ENCODE measurements around the gene NRM. TPM values are rescaled to one million over a fixed set of nuclear protein-coding genes. Genes with fewer than 3 reads are reported as not detected.

NRM gene
- total RNA-seq, 2 donors from 2014 or later, result 11.7 to 24.2 TPM

GRCh38 chr6:30714263-30714662 is 23.5 kb upstream of the NRM start:
- no peaks in the 10 kb centered on the region for H3K9me3 Mint-ChIP-seq
- peaks cover 30% of the 10 kb centered on the region for H3K36me3 Mint-ChIP-seq
- ATAC-seq (no peak), DNase-seq (ENCODE audit: low spot score) (no peak)
- peaks cover 52 to 53% of the 10 kb centered on the region in 2 donors for H3K4me1 Mint-ChIP-seq (ENCODE audit: low read depth in 2 of 2)
- no peaks in the 10 kb centered on the region for H3K27me3 Mint-ChIP-seq
- peak overlapping the region; percentile 98 to 100 for H3K27ac Mint-ChIP-seq
- H3K4me3 Mint-ChIP-seq, result no peak overlapping the region

DNA sequence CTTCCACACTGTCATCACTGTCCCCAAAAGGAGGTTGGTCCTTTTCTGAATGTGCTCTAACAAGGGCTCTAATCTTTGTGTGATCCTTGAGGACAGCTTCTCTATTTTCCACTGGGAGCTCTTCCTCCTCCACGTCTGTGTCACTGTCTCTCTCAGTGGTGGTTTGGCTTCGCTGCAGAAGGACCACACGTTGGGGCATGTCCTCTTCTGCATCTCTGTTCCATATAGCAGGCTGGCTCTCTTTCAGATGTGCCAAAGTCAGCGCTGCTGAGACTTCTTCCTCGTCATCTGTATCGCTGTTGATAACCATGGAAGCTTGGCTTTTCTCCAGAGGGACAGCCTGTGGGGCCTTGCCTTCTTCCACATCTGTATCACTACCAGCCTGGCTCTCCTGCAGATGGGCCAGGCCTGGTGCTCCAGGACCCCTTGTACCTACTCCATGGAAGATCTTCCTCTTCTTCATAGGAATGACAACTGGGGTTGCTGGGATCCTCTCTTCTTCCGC is 21.7 kb upstream of the NRM start:
- ATAC-seq (no peak), DNase-seq (ENCODE audit: low spot score) (no peak)
- Mint-ChIP-seq H3K36me3 (peaks cover 37% of the 10 kb centered on the region), H3K9me3 (no peaks in the 10 kb centered on the region), H3K27me3 (no peaks in the 10 kb centered on the region), H3K4me3 (peak overlapping the region; percentile 64), H3K27ac (peak overlapping the region; percentile 72 to 84), H3K4me1 (ENCODE audit: low read depth in 2 of 2) (peaks cover 46 to 47% of the 10 kb centered on the region in 2 donors)

- peaks cover 41% of the 10 kb centered on the region for H3K36me3 Mint-ChIP-seq
- ATAC-seq, result peak; percentile 78 to 79
Observed at GRCh38 chr6:30711758-30712380, 21.1 kb upstream of the NRM start.

DNA sequence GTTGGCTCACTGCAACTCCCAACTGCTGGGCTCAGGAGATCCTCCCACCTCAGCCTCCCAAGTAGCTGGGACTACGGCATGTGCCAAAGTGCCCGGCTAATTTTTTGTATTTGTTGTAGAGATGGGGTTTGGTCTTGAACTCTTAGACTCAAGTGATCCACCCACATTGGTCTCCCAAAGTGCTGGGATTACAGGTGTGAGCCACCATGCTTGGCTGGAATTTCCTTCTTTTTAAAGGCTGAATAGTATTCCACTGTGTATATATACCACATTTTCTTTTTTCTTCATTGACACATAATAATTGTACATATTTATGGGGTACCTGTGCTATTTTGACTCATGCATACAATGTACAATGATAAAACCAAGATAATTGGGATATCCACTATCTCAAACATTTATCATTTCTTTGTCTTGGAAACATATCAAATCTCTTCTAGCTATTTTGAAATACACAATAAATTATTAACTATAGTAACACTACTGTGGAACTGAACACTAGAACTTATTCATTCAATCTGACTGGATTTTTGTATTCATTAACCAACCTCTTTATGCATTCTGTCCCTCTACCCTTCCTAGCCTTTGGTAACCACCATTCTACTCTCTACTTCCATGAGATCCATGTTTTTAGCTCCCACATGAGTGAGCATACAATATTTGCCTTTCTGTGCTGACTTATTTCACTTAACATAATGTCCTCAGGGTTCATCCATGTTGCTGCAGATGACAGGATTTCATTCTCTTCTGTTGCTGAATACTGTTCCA is 18.5 kb upstream of the NRM start:
- no peaks in the 10 kb centered on the region for H3K9me3 Mint-ChIP-seq
- H3K4me3 Mint-ChIP-seq, result no peak overlapping the region
- peaks cover 22 to 28% of the 10 kb centered on the region in 2 donors for H3K4me1 Mint-ChIP-seq (ENCODE audit: low read depth in 2 of 2)
- H3K36me3 Mint-ChIP-seq, result peaks cover 34% of the 10 kb centered on the region
- H3K27me3 Mint-ChIP-seq, result no peaks in the 10 kb centered on the region
- no peak overlapping the region for H3K27ac Mint-ChIP-seq
- ATAC-seq (no peak), DNase-seq (ENCODE audit: low spot score) (no peak)

More at GRCh38 chr6:30711758-30712380, 21.1 kb upstream of the NRM start:
- DNase-seq (ENCODE audit: low spot score), result no peak
- peak overlapping the region; percentile 64 for H3K4me3 Mint-ChIP-seq
- no peaks in the 10 kb centered on the region for H3K9me3 Mint-ChIP-seq
- H3K4me1 Mint-ChIP-seq (ENCODE audit: low read depth in 2 of 2), result peaks cover 41 to 42% of the 10 kb centered on the region in 2 donors
- peak overlapping the region; percentile 72 to 84 for H3K27ac Mint-ChIP-seq
- no peaks in the 10 kb centered on the region for H3K27me3 Mint-ChIP-seq

DNA sequence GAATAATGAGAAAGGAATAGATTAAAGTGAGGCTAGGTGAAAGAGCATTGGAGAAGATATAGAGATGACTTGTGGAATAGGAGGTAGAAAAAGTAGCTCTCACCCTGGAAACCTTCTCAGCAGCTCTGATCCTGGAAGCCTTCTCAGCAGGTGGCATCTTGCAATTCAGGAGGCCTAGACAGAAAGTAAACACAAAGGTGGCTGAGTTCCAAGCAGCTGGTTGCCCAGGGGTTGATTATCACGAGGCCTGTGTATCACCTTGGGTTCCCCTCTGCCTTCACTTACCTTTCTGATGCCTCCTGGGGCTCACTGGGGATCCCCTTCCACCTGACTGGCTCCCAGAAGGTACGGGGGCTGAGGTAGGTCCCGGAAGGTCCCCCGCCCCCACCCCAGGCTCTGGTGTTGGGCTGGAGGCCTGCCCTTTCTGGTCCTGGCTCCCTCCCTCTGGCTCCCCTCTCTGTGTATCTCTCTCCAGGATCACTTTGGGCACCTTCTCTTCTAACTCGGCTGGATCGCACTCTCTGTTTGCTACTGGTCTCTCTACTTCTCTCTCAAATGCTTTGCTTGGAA is 16.6 kb upstream of the NRM start:
- H3K27ac Mint-ChIP-seq, result no peak overlapping the region
- no peak for DNase-seq (ENCODE audit: low spot score)
- ATAC-seq, result no peak
- H3K9me3 Mint-ChIP-seq, result no peaks in the 10 kb centered on the region
- H3K27me3 Mint-ChIP-seq, result no peaks in the 10 kb centered on the region
- H3K4me3 Mint-ChIP-seq, result no peak overlapping the region
- H3K36me3 Mint-ChIP-seq, result peaks cover 36% of the 10 kb centered on the region
- peaks cover 14 to 16% of the 10 kb centered on the region in 2 donors for H3K4me1 Mint-ChIP-seq (ENCODE audit: low read depth in 2 of 2)

DNA sequence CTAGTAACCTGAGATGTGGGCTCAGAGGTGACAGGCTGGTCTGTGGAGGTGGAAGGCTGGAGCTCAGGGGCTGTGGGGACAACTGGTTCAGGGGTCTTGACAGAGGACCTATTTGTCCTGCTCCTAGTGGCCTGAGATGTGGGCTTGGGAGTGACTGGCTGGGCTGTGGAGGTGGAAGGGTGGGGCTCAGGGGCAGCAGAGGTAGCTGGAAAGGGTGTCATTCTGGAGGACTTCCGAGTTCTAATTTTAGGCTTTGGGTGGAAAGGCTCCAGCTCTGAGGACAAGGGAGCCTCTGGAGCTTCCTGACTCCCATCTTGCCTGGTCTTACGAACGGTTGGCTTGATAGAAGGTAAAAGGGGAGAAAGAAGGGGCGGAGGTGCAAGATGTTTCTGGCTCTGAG is 14.8 kb upstream of the NRM start:
- no peaks in the 10 kb centered on the region for H3K9me3 Mint-ChIP-seq
- peaks cover under 1 to 4% of the 10 kb centered on the region in 2 donors for H3K4me1 Mint-ChIP-seq (ENCODE audit: low read depth in 2 of 2)
- H3K27me3 Mint-ChIP-seq, result no peaks in the 10 kb centered on the region
- no peak for DNase-seq (ENCODE audit: low spot score)
- no peak overlapping the region for H3K4me3 Mint-ChIP-seq
- peaks cover 35% of the 10 kb centered on the region for H3K36me3 Mint-ChIP-seq
- ATAC-seq, result no peak
- H3K27ac Mint-ChIP-seq, result no peak overlapping the region

DNA sequence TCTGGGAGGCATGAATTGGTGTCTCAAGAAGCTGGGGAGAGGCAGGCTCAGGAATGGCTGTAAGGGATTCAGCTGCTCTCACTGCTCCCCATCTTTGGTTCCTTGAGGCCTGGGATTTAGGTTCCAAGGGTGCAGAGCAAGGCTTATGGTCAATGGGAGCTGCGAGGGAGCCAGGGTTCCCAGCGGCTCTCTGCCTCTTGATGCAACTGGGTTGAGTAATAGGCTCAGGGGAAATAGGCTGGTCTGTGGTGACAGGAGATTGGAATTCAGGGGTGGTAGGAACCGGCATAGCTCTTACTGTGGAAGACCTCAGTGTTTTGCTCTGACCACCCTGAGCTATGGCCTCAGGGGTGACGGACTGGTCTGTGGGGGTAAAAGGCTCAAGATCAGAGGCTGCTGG is 13.0 kb upstream of the NRM start:
- DNase-seq (ENCODE audit: low spot score), result no peak
- peaks cover 0 to 4% of the 10 kb centered on the region in 2 donors for H3K4me1 Mint-ChIP-seq (ENCODE audit: low read depth in 2 of 2)

GRCh38 chr6:30703011-30703410 is 12.2 kb upstream of the NRM start:
- Mint-ChIP-seq H3K4me1 (ENCODE audit: low read depth in 2 of 2) (peaks cover 0 to 4% of the 10 kb centered on the region in 2 donors), H3K4me3 (no peak overlapping the region), H3K36me3 (peaks cover 32% of the 10 kb centered on the region), H3K27ac (no peak overlapping the region), H3K27me3 (no peaks in the 10 kb centered on the region), H3K9me3 (no peaks in the 10 kb centered on the region)
- ATAC-seq (no peak), DNase-seq (ENCODE audit: low spot score) (no peak)

More for the DNA sequence above, 13.0 kb upstream of the NRM start:
- no peaks in the 10 kb centered on the region for H3K27me3 Mint-ChIP-seq
- H3K9me3 Mint-ChIP-seq, result no peaks in the 10 kb centered on the region
- no peak for ATAC-seq
- no peak overlapping the region for H3K4me3 Mint-ChIP-seq
- peak overlapping the region in 1 of 2 donors; percentile 47 for H3K27ac Mint-ChIP-seq
- peaks cover 35% of the 10 kb centered on the region for H3K36me3 Mint-ChIP-seq

GRCh38 chr6:30700340-30700739 is 9.6 kb upstream of the NRM start:
- ATAC-seq, result no peak
- Mint-ChIP-seq H3K9me3 (no peaks in the 10 kb centered on the region), H3K27ac (no peak overlapping the region), H3K4me1 (ENCODE audit: low read depth in 2 of 2) (peaks cover 0 to 4% of the 10 kb centered on the region in 2 donors), H3K27me3 (no peaks in the 10 kb centered on the region), H3K36me3 (peaks cover 18% of the 10 kb centered on the region), H3K4me3 (no peak overlapping the region)
- DNase-seq (ENCODE audit: low spot score), result no peak

GRCh38 chr6:30696432-30696831 is 5.6 kb upstream of the NRM start:
- H3K4me3 Mint-ChIP-seq, result no peak overlapping the region
- H3K4me1 Mint-ChIP-seq (ENCODE audit: low read depth in 2 of 2), result no peaks in the 10 kb centered on the region
- H3K9me3 Mint-ChIP-seq, result no peaks in the 10 kb centered on the region
- no peaks in the 10 kb centered on the region for H3K36me3 Mint-ChIP-seq
- no peak overlapping the region for H3K27ac Mint-ChIP-seq
- DNase-seq (ENCODE audit: low spot score) (no peak), ATAC-seq (no peak)
- no peaks in the 10 kb centered on the region for H3K27me3 Mint-ChIP-seq

GRCh38 chr6:30691208-30691847 is 544 bp upstream of the NRM start:
- H3K4me1 Mint-ChIP-seq (ENCODE audit: low read depth in 2 of 2), result peaks cover 31 to 35% of the 10 kb centered on the region in 2 donors
- DNase-seq (ENCODE audit: low spot score), result no peak
- H3K27ac Mint-ChIP-seq, result peak overlapping the region; percentile 98
- H3K4me3 Mint-ChIP-seq, result peak overlapping the region; percentile 100
- peaks cover 2% of the 10 kb centered on the region for H3K36me3 Mint-ChIP-seq
- H3K9me3 Mint-ChIP-seq, result no peaks in the 10 kb centered on the region
- no peaks in the 10 kb centered on the region for H3K27me3 Mint-ChIP-seq
- no peak for ATAC-seq

DNA sequence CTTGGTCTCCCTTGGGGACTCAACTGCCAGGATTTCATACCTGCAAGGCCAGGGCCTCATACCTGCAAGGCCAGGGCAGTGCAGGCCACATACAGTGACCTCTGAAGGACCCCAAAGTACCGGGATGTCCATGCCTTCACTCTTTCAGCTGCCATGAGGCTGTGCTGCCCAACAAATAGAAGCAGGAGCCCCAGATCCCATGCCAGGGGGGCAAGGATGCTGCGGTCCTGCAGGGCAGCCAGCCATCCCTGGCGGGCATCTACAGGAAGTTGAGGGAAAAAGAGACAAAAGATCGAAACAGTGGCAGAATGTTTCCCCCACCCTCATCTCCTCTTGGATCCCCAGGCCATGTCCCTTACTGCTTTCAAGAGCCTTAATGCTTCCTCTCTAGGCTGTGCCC is 799 bp downstream of the NRM start:
- no peaks in the 10 kb centered on the region for H3K27me3 Mint-ChIP-seq
- no peak for DNase-seq (ENCODE audit: low spot score)
- peaks cover 14% of the 10 kb centered on the region for H3K36me3 Mint-ChIP-seq
- ATAC-seq, result no peak
- peak overlapping the region; percentile 98 for H3K27ac Mint-ChIP-seq
- peaks cover 41 to 49% of the 10 kb centered on the region in 2 donors for H3K4me1 Mint-ChIP-seq (ENCODE audit: low read depth in 2 of 2)
- peak overlapping the region; percentile 100 for H3K4me3 Mint-ChIP-seq
- H3K9me3 Mint-ChIP-seq, result no peaks in the 10 kb centered on the region

DNA sequence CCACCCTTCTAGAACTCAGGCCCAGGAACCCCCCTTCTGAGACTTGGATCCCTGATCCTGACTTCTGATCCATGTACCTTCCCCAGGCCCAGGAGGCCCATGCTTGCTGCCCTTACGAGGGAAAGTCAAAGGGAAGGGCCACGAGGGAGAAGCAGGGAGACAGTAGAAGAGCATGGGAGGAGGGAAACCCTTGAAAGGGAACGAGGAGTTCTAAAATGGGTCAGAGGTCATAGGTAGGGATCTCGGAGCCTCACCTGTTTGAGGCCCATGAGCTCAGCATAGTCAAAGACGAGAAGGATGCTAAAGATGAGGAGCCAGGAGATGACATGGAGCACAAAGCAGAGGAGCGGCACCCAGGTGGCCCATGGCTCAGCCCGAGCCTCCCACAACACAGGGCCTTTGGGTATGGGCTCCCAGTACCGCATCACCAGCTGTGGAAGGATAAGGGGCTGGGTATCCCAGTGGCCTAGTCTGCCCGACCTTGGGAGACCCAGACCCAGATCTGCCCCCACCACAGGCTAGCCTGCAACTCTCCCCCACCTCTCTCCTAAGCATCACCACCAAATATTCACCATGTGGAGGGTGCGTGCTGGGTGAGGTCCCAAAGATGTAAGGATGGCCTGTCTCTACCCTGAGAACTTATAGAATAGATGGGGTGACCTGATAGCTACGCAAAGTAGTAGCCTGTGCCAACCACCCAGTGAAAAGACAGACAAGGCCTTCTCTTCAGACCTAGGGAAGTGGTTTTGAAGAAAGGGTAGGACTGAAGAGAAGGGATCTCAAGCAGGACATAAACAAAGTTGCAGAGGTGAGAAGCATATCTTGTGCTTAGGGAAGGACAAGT is 1.5 kb downstream of the NRM start:
- DNase-seq (ENCODE audit: low spot score) (no peak), ATAC-seq (no peak)
- peak overlapping the region; percentile 98 for H3K27ac Mint-ChIP-seq
- peak overlapping the region; percentile 100 for H3K4me3 Mint-ChIP-seq
- no peaks in the 10 kb centered on the region for H3K27me3 Mint-ChIP-seq
- H3K9me3 Mint-ChIP-seq, result no peaks in the 10 kb centered on the region
- H3K36me3 Mint-ChIP-seq, result peaks cover 19% of the 10 kb centered on the region
- peaks cover 43 to 51% of the 10 kb centered on the region in 2 donors for H3K4me1 Mint-ChIP-seq (ENCODE audit: low read depth in 2 of 2)

Data from natural killer cell treated with Interleukin-12 subunit alpha and Interleukin-12 subunit beta and Interleukin-15 and Interleukin-18, amount 100 ng/mL, for 72 hours (primary cell).